B cell (primary cell): ENCODE results near the gene PNCK.

Experiments used
- EZH2 ChIP-seq: IDR thresholded peaks from 2 replicates; pipeline ENCODE4 v1.6.1; 2012; ENCODE audit warnings: borderline replicate concordance, low read depth, mild to moderate bottlenecking, moderate library complexity, low read length; ENCODE audit not compliant: insufficient read depth, poor library complexity, severe bottlenecking
- TF ChIP-seq, protein P1 (sequence below): fragments of 200-600 bp; IDR thresholded peaks from one replicate; pipeline ENCODE4 v1.8.0; 2022; ENCODE audit warnings: antibody characterized with exemption, mild to moderate bottlenecking

DNA sequence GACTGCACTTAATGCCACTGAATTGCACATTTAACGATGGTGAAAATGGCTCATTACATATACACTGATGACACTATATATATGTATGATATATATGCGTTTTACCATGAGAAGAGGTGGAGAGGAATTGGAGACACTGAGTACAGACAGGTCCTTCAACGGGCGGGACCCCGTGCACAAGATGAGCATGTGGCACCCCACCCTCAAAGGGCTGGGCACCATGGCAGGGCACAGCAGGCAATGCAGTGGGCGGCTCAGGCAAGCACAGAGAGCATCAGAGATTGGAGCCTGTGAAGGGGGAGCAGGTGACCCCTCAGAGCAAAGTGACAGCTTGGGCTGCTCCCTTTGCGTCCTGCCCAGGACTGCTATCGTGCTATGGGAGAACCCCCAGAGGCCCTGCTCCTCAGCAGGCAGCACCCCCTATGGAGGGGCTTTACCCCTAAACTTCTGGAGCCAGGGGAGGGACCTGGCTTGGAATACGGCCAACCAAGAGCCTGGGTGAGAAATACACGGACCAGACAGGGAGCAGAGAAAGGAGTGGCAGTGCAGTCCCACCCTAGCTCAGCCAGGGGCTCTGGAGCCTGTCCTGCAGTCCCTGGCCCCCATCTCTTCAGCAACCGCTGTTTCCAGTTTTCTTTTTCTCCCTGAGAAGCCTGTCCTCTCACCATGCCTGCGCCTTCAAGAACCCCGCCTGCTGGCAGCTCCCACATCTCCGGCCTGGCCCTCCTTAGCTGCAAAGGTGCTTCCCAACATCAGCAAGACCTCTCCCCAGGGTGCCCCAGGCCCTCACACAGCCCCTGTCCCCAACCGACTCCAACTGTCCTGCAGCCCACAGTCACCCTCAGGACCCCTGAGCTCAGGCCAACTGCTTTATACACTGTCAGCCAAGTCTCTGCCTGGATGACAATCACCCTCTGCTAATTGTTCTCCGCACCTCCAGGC, 24.6 kb upstream of the PNCK start:
- TF ChIP-seq, protein P1, sequence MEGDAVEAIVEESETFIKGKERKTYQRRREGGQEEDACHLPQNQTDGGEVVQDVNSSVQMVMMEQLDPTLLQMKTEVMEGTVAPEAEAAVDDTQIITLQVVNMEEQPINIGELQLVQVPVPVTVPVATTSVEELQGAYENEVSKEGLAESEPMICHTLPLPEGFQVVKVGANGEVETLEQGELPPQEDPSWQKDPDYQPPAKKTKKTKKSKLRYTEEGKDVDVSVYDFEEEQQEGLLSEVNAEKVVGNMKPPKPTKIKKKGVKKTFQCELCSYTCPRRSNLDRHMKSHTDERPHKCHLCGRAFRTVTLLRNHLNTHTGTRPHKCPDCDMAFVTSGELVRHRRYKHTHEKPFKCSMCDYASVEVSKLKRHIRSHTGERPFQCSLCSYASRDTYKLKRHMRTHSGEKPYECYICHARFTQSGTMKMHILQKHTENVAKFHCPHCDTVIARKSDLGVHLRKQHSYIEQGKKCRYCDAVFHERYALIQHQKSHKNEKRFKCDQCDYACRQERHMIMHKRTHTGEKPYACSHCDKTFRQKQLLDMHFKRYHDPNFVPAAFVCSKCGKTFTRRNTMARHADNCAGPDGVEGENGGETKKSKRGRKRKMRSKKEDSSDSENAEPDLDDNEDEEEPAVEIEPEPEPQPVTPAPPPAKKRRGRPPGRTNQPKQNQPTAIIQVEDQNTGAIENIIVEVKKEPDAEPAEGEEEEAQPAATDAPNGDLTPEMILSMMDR: no peak
- TF ChIP-seq EZH2: no peak
